Spleen (tissue), 13 donors: Measurements from ENCODE around the gene DNTT. TPM values are rescaled to one million over a fixed set of nuclear protein-coding genes. Genes with fewer than 3 reads are reported as not detected.

Source experiments
- DNase-seq: peaks from one replicate; pipeline ENCODE4 v3.0.0-alpha.2; 2020
- H3K27ac ChIP-seq, 8 donors: fragments of 200-600 bp; sonication (generic) in 7 of 8; 1 replicate in 4 of 8; 2 replicates in 4 of 8; pipeline versions ENCODE4 v1.5.0 to v1.8.0; 2016 to 2021; ENCODE audit warnings: inconsistent platforms in 4 of 8, mild to moderate bottlenecking in 4 of 8, moderate library complexity in 1 of 8
- H3K27me3 ChIP-seq, 7 donors: fragments of 200-600 bp; sonication (generic) in 6 of 7; replicated peaks in 1 of 7; 1 replicate in 4 of 7; 2 replicates in 3 of 7; pipeline versions ENCODE4 v1.5.0 to v1.8.0; 2016 to 2021; ENCODE audit warnings: inconsistent platforms in 3 of 7, mild to moderate bottlenecking in 1 of 7
- H3K36me3 ChIP-seq, 6 donors: fragments of 200-600 bp; sonication (generic) in 5 of 6; 1 replicate in 4 of 6; 2 replicates in 2 of 6; pipeline versions ENCODE4 v1.5.0 to v1.8.0; 2016 to 2021; ENCODE audit warnings: inconsistent platforms in 2 of 6
- H3K4me1 ChIP-seq, 6 donors: fragments of 200-600 bp; sonication (generic) in 5 of 6; 1 replicate in 3 of 6; 2 replicates in 3 of 6; pipeline versions ENCODE4 v1.5.0 to v1.8.0; 2016 to 2021; ENCODE audit warnings: inconsistent platforms in 3 of 6
- H3K4me3 ChIP-seq, 8 donors: fragments of 200-600 bp; sonication (generic) in 7 of 8; 1 replicate in 4 of 8; 2 replicates in 4 of 8; pipeline versions ENCODE4 v1.5.0 to v1.8.0; 2016 to 2021; ENCODE audit warnings: inconsistent platforms in 4 of 8, mild to moderate bottlenecking in 4 of 8, moderate library complexity in 2 of 8
- H3K9me3 ChIP-seq, 8 donors: fragments of 200-600 bp; sonication (generic) in 7 of 8; 1 replicate in 4 of 8; 2 replicates in 4 of 8; pipeline versions ENCODE4 v1.5.0 to v1.8.0; 2016 to 2021; ENCODE audit warnings: inconsistent platforms in 4 of 8
- CTCF ChIP-seq, 11 experiments: fragments of 200-600 bp in 7 of 11; fragments of 450-650 bp in 4 of 11; sonication (generic) in 4 of 11; IDR thresholded peaks in 8 of 11; conservative IDR thresholded peaks in 3 of 11; 1 replicate in 7 of 11; 2 replicates in 4 of 11; pipeline versions ENCODE4 v1.4.0 to v1.8.0; 2016 to 2021; ENCODE audit warnings: antibody characterized with exemption in 11 of 11, inconsistent platforms in 4 of 11, mild to moderate bottlenecking in 1 of 11
- POLR2A ChIP-seq, 3 donors: fragments of 450-650 bp; IDR thresholded peaks; one replicate each; pipeline ENCODE4 v1.5.1; 2017; ENCODE audit warnings: antibody characterized with exemption in 3 of 3, mild to moderate bottlenecking in 1 of 3
- POLR2AphosphoS5 ChIP-seq, 3 donors: sonication (generic); formaldehyde crosslinking; IDR thresholded peaks; one replicate each; pipeline ENCODE4 v1.5.1; 2017; ENCODE audit warnings: antibody characterized with exemption in 3 of 3
- WGBS, 5 donors: extraction: QIAGEN DNeasy Blood & Tissue Kit in 3 of 5; methylation state at CpG; one replicate each; pipeline versions ENCODE4 v1.1.5 to v1.1.7; 2013 to 2018; 5-methylcytosine and 5-hydroxymethylcytosine counted together
- intact Hi-C: fragments of 100-400 bp; cut with DNase I; formaldehyde crosslinking; loops from one replicate; pipeline ENCODE4 v1.15.0; 2023; ENCODE audit warnings: low total_unique reads
- long read RNA-seq, 2 donors: transcript quantifications; one replicate each; lab custom pipeline, GENCODE V29; 2026
- polyA plus RNA-seq, 3 donors: library from polyadenylated mRNA; stranded (reverse); fragments of 200-250 nt; gene quantifications; one replicate each; pipeline ENCODE4 v1.2.1, GENCODE V29; 2013
- total RNA-seq, 7 donors: library from RNA; depleted of rRNA in 3 of 7; stranded (reverse); fragments of >200 nt in 3 of 7; fragmentation: NEBNext Ultra II Directional in 4 of 7; extraction: Animal tissue kit (Norgen Biotek cat#: 25700) in 4 of 7; gene quantifications; one replicate each; pipeline versions ENCODE4 v1.1.0 to v1.2.1, GENCODE V29; 2016 to 2021
- donor health status: healthy with polysubstance abuse.
- donor health status: DM: no; HTN: no; CAD: no; lungs with moderate emphysema.
- donor health status: DM: no; HTN: no; CAD: no.
- donor health status: Bipolar disorder and iron deficiency.
- donor health status: healthy.
- donor health status: DM: no; HTN: no; CAD: no.
- donor health status: DM: yes; HTN: yes; CAD: no.

DNTT gene
- total RNA-seq (under 1 TPM in 1 of 7 donors, not detected in 6; 0.59 TPM), polyA plus RNA-seq (under 1 TPM in 1 of 3 donors, not detected in 2; 0.08 TPM)
- long read RNA-seq, donor 1: 0 reads
- long read RNA-seq, donor 2: 0 reads

DNA sequence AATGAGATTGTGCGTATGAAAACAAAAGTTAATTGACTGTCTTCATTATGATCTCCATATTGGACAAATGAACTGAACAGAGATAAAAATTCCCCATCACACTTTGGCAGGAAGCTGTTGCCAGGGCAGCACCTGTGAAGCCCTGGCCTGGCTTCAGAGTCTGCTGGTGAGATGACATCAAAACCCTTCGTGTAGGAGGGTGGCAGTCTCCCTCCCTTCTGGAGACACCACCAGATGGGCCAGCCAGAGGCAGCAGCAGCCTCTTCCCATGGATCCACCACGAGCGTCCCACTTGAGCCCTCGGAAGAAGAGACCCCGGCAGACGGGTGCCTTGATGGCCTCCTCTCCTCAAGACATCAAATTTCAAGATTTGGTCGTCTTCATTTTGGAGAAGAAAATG lies at the start of gene DNTT:
Gene DNTT, plus strand, starts transcription at position 205 of the 400 bp plus-strand sequence. Its CDS starts 64 bp downstream, at position 269.
- 54 to 83% (median 78%) methylated on average over 8 of the region's 8 CpGs for WGBS, 5 donors
- TF ChIP-seq POLR2AphosphoS5 (IDR thresholded peaks at IDR 0.05) (no peak), POLR2A (IDR thresholded peaks at IDR 0.05) (no peak), CTCF (IDR thresholded peaks at IDR 0.05 in 8 of 11, conservative IDR thresholded peaks at IDR 0.05 in 3 of 11) (no peak)
- no peak for DNase-seq

DNA sequence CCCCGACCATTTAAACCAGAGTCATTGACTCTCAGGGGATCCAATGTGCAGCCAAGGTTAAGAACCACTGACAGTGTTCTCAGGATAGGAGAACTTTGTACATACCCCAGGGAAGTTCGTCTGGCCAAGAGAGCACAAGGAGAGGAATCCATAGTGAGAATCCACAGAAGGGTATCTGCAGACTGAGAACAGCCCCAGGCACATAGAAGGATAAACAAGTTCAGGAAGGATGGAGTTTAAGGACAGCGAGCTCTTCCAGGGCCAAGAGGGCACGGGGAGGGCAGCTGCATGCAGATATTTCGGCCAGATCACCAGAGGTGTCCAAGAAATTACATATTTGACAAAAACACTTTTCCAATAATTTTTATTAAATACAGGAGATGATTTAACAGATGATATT lies 49.3 kb upstream of the DNTT start:
- Histone ChIP-seq H3K27ac (peak overlapping the region; percentile 32 to 83 (median 72)), H3K9me3 (no peaks in the 10 kb centered on the region), H3K36me3 (peaks cover 0 to 5% (median 0%) of the 10 kb centered on the region in 6 donors), H3K4me3 (peak overlapping the region in 6 of 8 donors; percentile 20 to 61 (median 28)), H3K27me3 (no peaks in the 10 kb centered on the region), H3K4me1 (peaks cover 24 to 98% (median 70%) of the 10 kb centered on the region in 6 donors)
- intact Hi-C loops: no loop called here
- no peak for TF ChIP-seq POLR2A (IDR thresholded peaks at IDR 0.05)
- peak in 1 of 3 donors; percentile 46 for TF ChIP-seq POLR2AphosphoS5 (IDR thresholded peaks at IDR 0.05)
- DNase-seq: no peak
- WGBS, 5 donors: 65 to 84% (median 75%) methylated on average over 5 of the region's 5 CpGs

More for the DNA sequence above, at the start of gene DNTT:
- no peaks in the 10 kb centered on the region for H3K9me3 ChIP-seq
- H3K4me1 ChIP-seq: peaks cover 4 to 40% (median 22%) of the 10 kb centered on the region in 6 donors
- intact Hi-C loops: no loop called here
- no peak within 1 kb of the TSS for H3K4me3 ChIP-seq
- no peak within 1 kb of the TSS for H3K27ac ChIP-seq
- H3K36me3 ChIP-seq: no peaks in the 10 kb centered on the region
- peaks cover 0 to 18% (median 0%) of the 10 kb centered on the region in 7 donors for H3K27me3 ChIP-seq

DNA sequence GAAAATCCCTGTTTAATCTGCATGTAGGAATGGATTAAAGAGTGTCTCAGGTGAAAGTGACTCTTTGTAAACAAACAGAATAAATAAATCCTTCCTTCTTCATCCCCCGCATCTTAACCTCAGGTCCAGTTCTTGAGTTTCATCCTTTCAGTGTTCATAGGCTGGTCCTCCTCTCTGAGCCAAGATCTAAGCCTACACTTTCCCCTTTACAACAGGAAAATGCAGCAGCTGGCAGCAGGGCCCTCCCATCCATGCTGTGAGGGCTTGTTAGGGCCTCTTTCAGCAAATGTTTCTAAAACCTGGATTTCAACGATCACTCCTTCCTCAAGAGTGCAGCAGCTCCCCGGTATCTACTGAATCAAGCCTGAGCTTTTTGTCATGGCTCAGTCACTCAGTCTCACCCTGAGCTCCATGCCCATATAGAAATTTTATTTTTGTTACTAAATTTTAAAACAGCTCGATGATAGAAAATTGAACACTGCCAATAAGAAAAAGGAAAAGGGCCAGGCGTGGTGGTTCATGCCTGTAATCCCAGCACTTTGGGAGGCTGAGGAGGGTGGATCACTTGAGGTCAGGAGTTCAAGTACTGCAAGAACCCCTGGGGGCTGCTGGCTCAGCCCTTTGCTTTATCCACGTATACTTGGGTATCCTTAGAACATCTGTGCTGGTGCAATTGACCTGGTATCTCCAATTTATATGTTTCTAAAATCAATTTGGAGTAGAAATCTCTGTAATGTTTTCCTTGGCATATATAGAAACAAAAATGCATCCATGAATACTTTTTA lies 48.5 kb upstream of the DNTT start:
- Histone ChIP-seq H3K4me3 (no peak overlapping the region), H3K9me3 (no peaks in the 10 kb centered on the region), H3K4me1 (peaks cover 24 to 98% (median 68%) of the 10 kb centered on the region in 6 donors), H3K36me3 (peaks cover 0 to 5% (median 0%) of the 10 kb centered on the region in 6 donors), H3K27ac (peak overlapping the region; percentile 32 to 83 (median 72)), H3K27me3 (no peaks in the 10 kb centered on the region)
- no peak for TF ChIP-seq POLR2A (IDR thresholded peaks at IDR 0.05)
- TF ChIP-seq CTCF (IDR thresholded peaks at IDR 0.05 in 8 of 11, conservative IDR thresholded peaks at IDR 0.05 in 3 of 11): no peak
- no peak for TF ChIP-seq POLR2AphosphoS5 (IDR thresholded peaks at IDR 0.05)
- WGBS, 5 donors: 58 to 72% (median 64%) methylated on average over 5 to 6 of the region's 6 CpGs
- intact Hi-C loops: no loop called here
- no peak for DNase-seq

- TF ChIP-seq CTCF (IDR thresholded peaks at IDR 0.05 in 8 of 11, conservative IDR thresholded peaks at IDR 0.05 in 3 of 11) (no peak), POLR2A (IDR thresholded peaks at IDR 0.05) (peak in 1 of 3 donors; percentile 29), POLR2AphosphoS5 (IDR thresholded peaks at IDR 0.05) (peak in 1 of 3 donors; percentile 81)
- Histone ChIP-seq H3K9me3 (no peaks in the 10 kb centered on the region), H3K36me3 (no peaks in the 10 kb centered on the region), H3K27ac (peak overlapping the region; percentile 11 to 83 (median 70)), H3K4me1 (peaks cover 24 to 98% (median 65%) of the 10 kb centered on the region in 6 donors), H3K27me3 (no peaks in the 10 kb centered on the region), H3K4me3 (no peak overlapping the region)
- DNase-seq: no peak
- intact Hi-C loops: no loop called here
- 16 to 29% (median 20%) methylated on average over 4 of the region's 4 CpGs for WGBS, 5 donors
These were observed 46.3 kb upstream of the DNTT start for GRCh38 chr10:96257944-96258343.
